Stimulated activated CD8-positive, alpha-beta memory T cell treated with anti-CD3 and anti-CD28 coated beads, Interleukin-4, amount 100 ng/mL, for 24 hours (primary cell): ENCODE results near the gene GPR152.
"Not testable (repeated sequence)": the region's sequence is repeated elsewhere in the genome, so short reads cannot be mapped to it uniquely, and the experiment has no call there.

Experiments used
- DNase-seq: peaks from one replicate; pipeline ENCODE4 v3.0.0-alpha.2; 2020; ENCODE audit warnings: low read depth

Gene GPR152

GRCh38 chr11:67409261-67409666 lies 43.3 kb downstream of the GPR152 start:
- DNase-seq = peak; percentile 56

- no peak for DNase-seq
Measured at GRCh38 chr11:67408437-67409200, 43.9 kb downstream of the GPR152 start.

- DNase-seq = no peak
Measured at GRCh38 chr11:67407688-67408163, 44.8 kb downstream of the GPR152 start.

GRCh38 chr11:67406969-67407687 lies 45.4 kb downstream of the GPR152 start:
- no peak for DNase-seq

- DNase-seq = no peak
Measured at GRCh38 chr11:67406420-67406968, 46.0 kb downstream of the GPR152 start.

- no peak for DNase-seq
Measured at GRCh38 chr11:67405688-67406339, 46.7 kb downstream of the GPR152 start.

GRCh38 chr11:67405196-67405567 lies 47.3 kb downstream of the GPR152 start:
- no peak for DNase-seq

GRCh38 chr11:67404515-67405195 lies 47.9 kb downstream of the GPR152 start:
- no peak for DNase-seq

GRCh38 chr11:67403085-67403484 lies 49.4 kb downstream of the GPR152 start:
- not testable (repeated sequence) for DNase-seq

GRCh38 chr11:67402192-67402839 lies 50.2 kb downstream of the GPR152 start:
- DNase-seq = not testable (repeated sequence)

- peak; percentile 84 for DNase-seq
Measured at GRCh38 chr11:67401495-67402191, 50.9 kb downstream of the GPR152 start, which contains the start of gene PPP1CA. TSS of gene PPP1CA (minus strand) at chr11:67401858. CDS start at chr11:67401782, 76 bp downstream.
